Kidney glomerular epithelial cell (primary cell): ENCODE measurements around the gene UNKL.

Experiments used
- DNase-seq: peaks from one replicate; lab custom pipeline; 2025; lab: John Stamatoyannopoulos, UW

Gene UNKL

GRCh38 chr16:1375741-1376410 is 38.6 kb downstream of the UNKL start:
- DNase-seq = no peak

- no peak for DNase-seq
These were observed 39.2 kb downstream of the UNKL start for GRCh38 chr16:1375298-1375640.

GRCh38 chr16:1374418-1375297 is 39.8 kb downstream of the UNKL start:
- DNase-seq = no peak

- DNase-seq = no peak
These were observed 42.1 kb downstream of the UNKL start for GRCh38 chr16:1372292-1372950.

- DNase-seq = no peak
These were observed 43.2 kb downstream of the UNKL start for GRCh38 chr16:1371054-1371978.

GRCh38 chr16:1367486-1368174 is 46.9 kb downstream of the UNKL start:
- DNase-seq = no peak

- no peak for DNase-seq
These were observed 47.7 kb downstream of the UNKL start for GRCh38 chr16:1366712-1367299.

- DNase-seq = no peak
These were observed 48.3 kb downstream of the UNKL start for GRCh38 chr16:1366060-1366711.

GRCh38 chr16:1364510-1364909 is 50.0 kb downstream of the UNKL start:
- DNase-seq = no peak

- no peak for DNase-seq
These were observed 50.9 kb downstream of the UNKL start for GRCh38 chr16:1363501-1364041.

GRCh38 chr16:1362807-1363206 is 51.7 kb downstream of the UNKL start:
- DNase-seq = no peak

- DNase-seq = no peak
These were observed 52.7 kb downstream of the UNKL start for GRCh38 chr16:1361685-1362360.

GRCh38 chr16:1357906-1358566 is 56.5 kb downstream of the UNKL start:
- no peak for DNase-seq

- DNase-seq = no peak
These were observed 58.2 kb downstream of the UNKL start for GRCh38 chr16:1356061-1356900.

GRCh38 chr16:1355591-1355990 is 58.9 kb downstream of the UNKL start:
- DNase-seq = no peak

GRCh38 chr16:1354815-1355540 is 59.5 kb downstream of the UNKL start:
- DNase-seq = no peak
